HCT116 (cell line): Measurements from ENCODE around the gene UFD1. TPM values are rescaled to one million over a fixed set of nuclear protein-coding genes. Genes with fewer than 3 reads are reported as not detected.
A peak's percentile ranks its signal among the peaks of the same experiment; 100 is the strongest.

Experiments used
- ATAC-seq: fragments of 200-7000 bp; cut with Tn5 transposase; 2 replicates; pipeline ENCODE4 v1.9.1; 2020; ENCODE audit warnings: mild to moderate bottlenecking, moderate library complexity
- BruUV-seq: library from RNA; stranded (reverse); fragments of 400-500 nt; replicated peaks from 2 replicates; lab custom pipeline; 2021; lab: Mats Ljungman, UMichigan
- CTCF ChIA-PET: fragments of 300-600 bp; sonication (Branson Sonifier 250); formaldehyde crosslinking; loops from one replicate; lab custom pipeline; 2021; ENCODE audit warnings: antibody characterized with exemption; lab: Charles Lee
- POLR2A ChIA-PET: fragments of 300-600, 350-600 bp; sonication (Branson Sonifier 250); formaldehyde crosslinking; loops from one replicate; lab custom pipeline; 2021; ENCODE audit warnings: antibody characterized with exemption; lab: Charles Lee
- RAD21 ChIA-PET, 2 experiments: fragments of 300-600 bp; sonication (Branson Sonifier 250); formaldehyde crosslinking; loops; one replicate each; lab custom pipeline; 2023; ENCODE audit warnings: low total read pairs in 2 of 2; ENCODE audit not compliant: uncharacterized antibody in 2 of 2, unreplicated experiment in 2 of 2, low non-redundant PET in 1 of 2; lab: Charles Lee
- DNase-seq: peaks from one replicate; pipeline ENCODE4 v3.0.0-alpha.2; 2010; ENCODE audit warnings: low read depth, low spot score
- H2AFZ ChIP-seq: fragments of 200-600 bp; shearing (Covaris generic), sonication (generic); 2 replicates; pipeline ENCODE4 v1.6.1; 2017; ENCODE audit warnings: low read depth, mixed run types, mixed read lengths, antibody characterized with exemption, low read length; ENCODE audit not compliant: poor library complexity, severe bottlenecking
- H3K27ac ChIP-seq: 2 replicates; pipeline ENCODE4 v1.5.1; 2012; ENCODE audit warnings: low read depth, low read length
- H3K27me3 ChIP-seq: fragments of 200-600 bp; sonication (generic); 2 replicates; pipeline ENCODE4 v1.6.1; 2016; ENCODE audit warnings: mixed run types, low read length, mixed read lengths; ENCODE audit not compliant: insufficient read depth
- H3K36me3 ChIP-seq, 2 experiments: fragments of 200-500 bp in 1 of 2; fragments of 200-600 bp in 1 of 2; sonication (Bioruptor generic) in 1 of 2; sonication (generic) in 1 of 2; 2 replicates each; pipeline versions ENCODE4 v1.5.1 to v1.6.1; 2014 to 2016; ENCODE audit warnings: low read length in 2 of 2, inconsistent platforms in 1 of 2, mixed read lengths in 1 of 2, mixed run types in 1 of 2; ENCODE audit not compliant: insufficient read depth in 2 of 2, control insufficient read depth in 1 of 2
- H3K4me1 ChIP-seq, 2 experiments: fragments of 200-600 bp in 1 of 2; sonication (generic) in 1 of 2; 2 replicates each; pipeline versions ENCODE4 v1.5.1 to v1.6.1; 2012 to 2017; ENCODE audit warnings: low read length in 2 of 2, inconsistent platforms in 1 of 2, mild to moderate bottlenecking in 1 of 2, mixed read lengths in 1 of 2, mixed run types in 1 of 2, moderate library complexity in 1 of 2; ENCODE audit not compliant: insufficient read depth in 2 of 2, control insufficient read depth in 1 of 2
- H3K4me2 ChIP-seq: fragments of 200-600 bp; sonication (generic); 2 replicates; pipeline ENCODE4 v1.6.1; 2017; ENCODE audit warnings: mixed run types, low read length, mixed read lengths
- H3K4me3 ChIP-seq, 2 experiments: fragments of 200-600 bp in 1 of 2; sonication (generic) in 1 of 2; replicated peaks in 1 of 2; 2 replicates each; pipeline ENCODE4 v1.5.1; 2011 to 2016; ENCODE audit warnings: low read length in 2 of 2, control low read depth in 1 of 2, low read depth in 1 of 2, mild to moderate bottlenecking in 1 of 2, mixed read lengths in 1 of 2, mixed run types in 1 of 2
- H3K79me2 ChIP-seq: fragments of 200-600 bp; sonication (generic); 2 replicates; pipeline ENCODE4 v1.6.1; 2017; ENCODE audit warnings: mild to moderate bottlenecking, mixed run types, low read length, moderate library complexity, mixed read lengths; ENCODE audit not compliant: insufficient read depth
- H3K9ac ChIP-seq: fragments of 200-600 bp; sonication (generic); 2 replicates; pipeline ENCODE4 v1.6.1; 2016; ENCODE audit warnings: low read length, mixed read lengths
- H3K9me2 ChIP-seq: fragments of 200-600 bp; sonication (generic), shearing (Covaris generic); 2 replicates; pipeline ENCODE4 v1.6.1; 2017; ENCODE audit warnings: mixed run types, mild to moderate bottlenecking, moderate library complexity; ENCODE audit not compliant: insufficient read depth
- H3K9me3 ChIP-seq, 2 experiments: fragments of 200-500 bp in 1 of 2; fragments of 200-600 bp in 1 of 2; sonication (Bioruptor generic) in 1 of 2; sonication (generic) in 1 of 2; 2 replicates each; pipeline ENCODE4 v1.6.1; 2014 to 2017; ENCODE audit warnings: low read length in 2 of 2, mixed read lengths in 2 of 2, inconsistent platforms in 1 of 2, low read depth in 1 of 2, mild to moderate bottlenecking in 1 of 2, mixed run types in 1 of 2, moderate library complexity in 1 of 2; ENCODE audit not compliant: control insufficient read depth in 1 of 2, insufficient read depth in 1 of 2
- H4K20me1 ChIP-seq: fragments of 200-600 bp; sonication (generic), shearing (Covaris generic); 2 replicates; pipeline ENCODE4 v1.6.1; 2017; ENCODE audit warnings: mixed run types, mild to moderate bottlenecking, moderate library complexity; ENCODE audit not compliant: insufficient read depth
- CTCF ChIP-seq, 3 experiments: fragments of 200-600 bp in 1 of 3; sonication (generic) in 1 of 3; IDR thresholded peaks in 2 of 3; conservative IDR thresholded peaks in 1 of 3; 2 replicates each; pipeline ENCODE4 v1.5.1; 2012 to 2017; ENCODE audit warnings: low read depth in 2 of 3, low read length in 2 of 3, antibody characterized with exemption in 1 of 3, borderline replicate concordance in 1 of 3, control low read depth in 1 of 3, mild to moderate bottlenecking in 1 of 3, mixed read lengths in 1 of 3, mixed run types in 1 of 3, moderate library complexity in 1 of 3; ENCODE audit not compliant: insufficient read depth in 1 of 3
- EGR1 ChIP-seq: IDR thresholded peaks from 2 replicates; pipeline ENCODE4 v1.6.1; 2012; ENCODE audit warnings: low read depth
- ELF1 ChIP-seq: IDR thresholded peaks from 2 replicates; pipeline ENCODE4 v1.6.1; 2012; ENCODE audit warnings: low read depth, borderline replicate concordance
- EZH2phosphoT487 ChIP-seq: fragments of 200-600 bp; IDR thresholded peaks from 2 replicates; pipeline ENCODE4 v1.6.1; 2018; ENCODE audit warnings: antibody characterized with exemption, borderline replicate concordance
- MAX ChIP-seq: IDR thresholded peaks from 2 replicates; pipeline ENCODE4 v1.6.1; 2012
- POLR2AphosphoS5 ChIP-seq: IDR thresholded peaks from 2 replicates; pipeline ENCODE4 v1.6.1; 2011; ENCODE audit warnings: mild to moderate bottlenecking, low read depth, low read length, moderate library complexity
- REST ChIP-seq: IDR thresholded peaks from 2 replicates; pipeline ENCODE4 v1.6.1; 2012; ENCODE audit warnings: low read depth
- SIN3A ChIP-seq: IDR thresholded peaks from 2 replicates; pipeline ENCODE4 v1.6.1; 2012; ENCODE audit warnings: low read depth
- SP1 ChIP-seq: IDR thresholded peaks from 2 replicates; pipeline ENCODE4 v1.6.1; 2012; ENCODE audit warnings: low read depth
- SRF ChIP-seq: IDR thresholded peaks from 2 replicates; pipeline ENCODE4 v1.6.1; 2012; ENCODE audit warnings: low read depth
- YY1 ChIP-seq: IDR thresholded peaks from 2 replicates; pipeline ENCODE4 v1.6.1; 2011; ENCODE audit warnings: low read length, low read depth, moderate library complexity, mild to moderate bottlenecking; ENCODE audit not compliant: insufficient replicate concordance; ENCODE audit errors: extremely low read depth
- ZBTB33 ChIP-seq: IDR thresholded peaks from 2 replicates; pipeline ENCODE4 v1.6.1; 2011; ENCODE audit warnings: mild to moderate bottlenecking, low read length, moderate library complexity; ENCODE audit not compliant: insufficient replicate concordance; ENCODE audit errors: extremely low read depth
- intact Hi-C: fragments of 100-400 bp; cut with micrococcal nuclease; formaldehyde crosslinking; loops from 2 replicates; pipeline ENCODE4 v1.10.0; 2022
- total RNA-seq: library from RNA; stranded (reverse); gene quantifications from one replicate; pipeline ENCODE4 v1.2.1, GENCODE V29; 2021; ENCODE audit not compliant: unreplicated experiment

The UFD1 gene
- total RNA-seq, 1 experiment from 2014 or later, result 97.5 TPM

- H3K36me3 ChIP-seq, result peaks cover 14 to 35% of the 10 kb centered on the region in 2 experiments
- no peaks in the 10 kb centered on the region for H3K9me3 ChIP-seq
- peak within 1 kb of the TSS; percentile 86 for H3K27ac ChIP-seq
- ATAC-seq, result peak; percentile 94
- H3K79me2 ChIP-seq, result peaks cover 82% of the 10 kb centered on the region
- H3K4me1 ChIP-seq, result peaks cover 14 to 23% of the 10 kb centered on the region in 2 experiments; a peak in 3 of 4 replicates
- ChIA-PET RAD21 (interaction anchor here (0.5 to 0.9 kb wide), 4 partner anchors 150 to 335 kb away, joined by 3 read pairs; partner anchors contain the start of gene ESS2 (in 1 of the 2)), POLR2A (interaction anchor here (0.7 to 1.6 kb wide), 6 partner anchors 10 to 150 kb away, joined by 3 to 6 read pairs (median 3); no protein-coding TSS in a partner anchor)
- H3K4me3 ChIP-seq, result peak within 1 kb of the TSS; percentile 80 to 91
- peak within 1 kb of the TSS; percentile 47 for H2AFZ ChIP-seq
- TF ChIP-seq SRF (no peak; the same call in 1 of the 2 replicates), REST (no peak), SP1 (peak; percentile 62), EZH2phosphoT487 (no peak), SIN3A (peak; percentile 82; the same call in 1 of the 2 replicates), YY1 (peak; percentile 97), EGR1 (peak; percentile 92), MAX (peak; percentile 49; the same call in 1 of the 2 replicates), POLR2AphosphoS5 (peak; percentile 52; the same call in 1 of the 2 replicates), CTCF (IDR thresholded peaks at IDR 0.05 in 2 of 3, conservative IDR thresholded peaks at IDR 0.05 in 1 of 3; ENCODE audit: borderline replicate concordance in 1 of 3, insufficient read depth in 1 of 3, low read depth in 2 of 3, low read length in 2 of 3) (no peak), ZBTB33 (no peak), ELF1 (peak; percentile 98)
- TF ChIP-seq, all 23 proteins: peak for 7
- H3K9ac ChIP-seq, result peak within 1 kb of the TSS; percentile 93
- H3K27me3 ChIP-seq, result no peaks in the 10 kb centered on the region
- BruUV-seq, result no TSS peak
- intact Hi-C loops, result loop anchor here (1.0 to 10.0 kb wide), 5 partner anchors 47 to 357 kb away; partner anchors contain the start of genes DGCR2, ESS2 and MRPL40
- H3K4me2 ChIP-seq, result peak within 1 kb of the TSS; percentile 81
- peaks cover 5% of the 10 kb centered on the region; the same call in 1 of the 2 replicates for H4K20me1 ChIP-seq
- CTCF ChIA-PET, result interaction anchor here (1.0 to 2.6 kb wide), 5 partner anchors 11 to 301 kb away, joined by 4 to 11 read pairs (median 5); partner anchors contain the start of gene SLC25A1
- H3K9me2 ChIP-seq, result no peaks in the 10 kb centered on the region
- peak; percentile 96 for DNase-seq
Measured at GRCh38 chr22:19479355-19480172, 571 bp upstream of the UFD1 start, which contains the start of gene CDC45. Gene CDC45 (plus strand): TSS chr22:19479920. CDS start chr22:19479969, 49 bp downstream.
